Fibroblast of lung (primary cell): ENCODE measurements around the gene ADA. TPM values are rescaled to one million over a fixed set of nuclear protein-coding genes. Genes with fewer than 3 reads are reported as not detected.

Experiments
- DNase-seq, 2 donors: peaks; one replicate each; pipeline versions ENCODE4 v3.0.0 to v3.0.0-alpha.2; 2010; ENCODE audit warnings: low read depth in 2 of 2
- H2AFZ ChIP-seq: 2 replicates; pipeline ENCODE4 v1.5.1; 2012; ENCODE audit warnings: low read length, control low read depth, inconsistent platforms
- H3K27ac ChIP-seq: 2 replicates; pipeline ENCODE4 v1.5.1; 2011; ENCODE audit warnings: low read length, control low read depth; ENCODE audit not compliant: insufficient read depth
- H3K27me3 ChIP-seq: 2 replicates; pipeline ENCODE4 v1.5.1; 2011; ENCODE audit warnings: mild to moderate bottlenecking, low read length; ENCODE audit not compliant: control insufficient read depth, insufficient read depth
- H3K36me3 ChIP-seq: 2 replicates; pipeline ENCODE4 v1.5.1; 2011; ENCODE audit warnings: low read length; ENCODE audit not compliant: control insufficient read depth, insufficient read depth
- H3K4me1 ChIP-seq: 2 replicates; pipeline ENCODE4 v1.5.1; 2011; ENCODE audit warnings: low read length; ENCODE audit not compliant: control insufficient read depth, insufficient read depth; ENCODE audit errors: extremely low read depth
- H3K4me2 ChIP-seq: 2 replicates; pipeline ENCODE4 v1.5.1; 2011; ENCODE audit warnings: low read length, control low read depth; ENCODE audit not compliant: insufficient read depth; ENCODE audit errors: extremely low read depth
- H3K4me3 ChIP-seq, 4 experiments: fragments of 200-600 bp in 1 of 4; sonication (generic) in 1 of 4; replicated peaks in 1 of 4; 2 replicates each; pipeline ENCODE4 v1.5.1; 2011 to 2016; ENCODE audit warnings: low read length in 4 of 4, low read depth in 3 of 4, mild to moderate bottlenecking in 3 of 4, control low read depth in 2 of 4, inconsistent platforms in 1 of 4, mixed read lengths in 1 of 4; ENCODE audit not compliant: insufficient read depth in 1 of 4; ENCODE audit errors: control extremely low read depth in 1 of 4
- H3K79me2 ChIP-seq: 2 replicates; pipeline ENCODE4 v1.5.1; 2012; ENCODE audit warnings: mild to moderate bottlenecking, low read length, inconsistent platforms; ENCODE audit not compliant: control insufficient read depth, insufficient read depth
- H3K9ac ChIP-seq: 2 replicates; pipeline ENCODE4 v1.5.1; 2011; ENCODE audit warnings: mild to moderate bottlenecking, low read length, control low read depth; ENCODE audit not compliant: insufficient read depth
- H3K9me3 ChIP-seq: 2 replicates; pipeline ENCODE4 v1.5.1; 2012; ENCODE audit warnings: low read depth, low read length; ENCODE audit not compliant: control insufficient read depth, insufficient read depth
- H4K20me1 ChIP-seq: 2 replicates; pipeline ENCODE4 v1.5.1; 2011; ENCODE audit warnings: low read length; ENCODE audit not compliant: control insufficient read depth, insufficient read depth; ENCODE audit errors: extremely low read depth
- EZH2 ChIP-seq: IDR thresholded peaks from 2 replicates; pipeline ENCODE4 v1.5.1; 2012; ENCODE audit warnings: low read length, control low read depth, mild to moderate bottlenecking; ENCODE audit errors: missing control alignments
- polyA plus RNA-seq, 2 donors: library from polyadenylated mRNA; depleted of rRNA in 1 of 2; stranded (reverse) in 1 of 2; unstranded in 1 of 2; fragments of >200 nt; gene quantifications; 2 replicates each; pipeline ENCODE4 v1.2.1, GENCODE V29; 2011 to 2012; ENCODE audit warnings: missing spikeins in 1 of 2
- total RNA-seq: library from RNA; depleted of rRNA; stranded (reverse); fragments of >200 nt; gene quantifications from 2 replicates; pipeline ENCODE4 v1.2.1, GENCODE V29; 2014
- TF ChIP-seq, protein P1 (sequence below), 2 donors: IDR thresholded peaks in 1 of 2; conservative IDR thresholded peaks in 1 of 2; 1 replicate in 1 of 2; 2 replicates in 1 of 2; pipeline ENCODE4 v1.5.1; 2011 to 2012; ENCODE audit warnings: low read length in 2 of 2, control low read depth in 1 of 2, inconsistent platforms in 1 of 2, low read depth in 1 of 2, mild to moderate bottlenecking in 1 of 2

ADA gene
- total and polyA plus RNA-seq, 2 donors (not counting 1 experiment from before 2014, with no cell fraction given) = 5.4 to 21.9 TPM

DNA sequence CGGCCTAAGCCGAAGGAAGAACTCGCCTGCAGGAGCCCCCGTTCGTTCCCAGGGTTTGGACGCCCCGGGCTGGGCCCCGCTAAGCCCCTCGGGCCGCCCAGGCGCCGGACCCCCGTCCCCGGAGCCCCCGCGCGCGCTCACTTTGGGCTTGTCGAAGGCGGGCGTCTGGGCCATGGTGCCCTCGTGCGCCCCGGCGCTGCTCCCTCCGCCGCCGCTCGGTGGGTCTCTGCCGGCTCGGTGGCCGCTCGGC is 140 bp downstream of the ADA start:
- no peak for TF ChIP-seq EZH2
- TF ChIP-seq, protein P1, sequence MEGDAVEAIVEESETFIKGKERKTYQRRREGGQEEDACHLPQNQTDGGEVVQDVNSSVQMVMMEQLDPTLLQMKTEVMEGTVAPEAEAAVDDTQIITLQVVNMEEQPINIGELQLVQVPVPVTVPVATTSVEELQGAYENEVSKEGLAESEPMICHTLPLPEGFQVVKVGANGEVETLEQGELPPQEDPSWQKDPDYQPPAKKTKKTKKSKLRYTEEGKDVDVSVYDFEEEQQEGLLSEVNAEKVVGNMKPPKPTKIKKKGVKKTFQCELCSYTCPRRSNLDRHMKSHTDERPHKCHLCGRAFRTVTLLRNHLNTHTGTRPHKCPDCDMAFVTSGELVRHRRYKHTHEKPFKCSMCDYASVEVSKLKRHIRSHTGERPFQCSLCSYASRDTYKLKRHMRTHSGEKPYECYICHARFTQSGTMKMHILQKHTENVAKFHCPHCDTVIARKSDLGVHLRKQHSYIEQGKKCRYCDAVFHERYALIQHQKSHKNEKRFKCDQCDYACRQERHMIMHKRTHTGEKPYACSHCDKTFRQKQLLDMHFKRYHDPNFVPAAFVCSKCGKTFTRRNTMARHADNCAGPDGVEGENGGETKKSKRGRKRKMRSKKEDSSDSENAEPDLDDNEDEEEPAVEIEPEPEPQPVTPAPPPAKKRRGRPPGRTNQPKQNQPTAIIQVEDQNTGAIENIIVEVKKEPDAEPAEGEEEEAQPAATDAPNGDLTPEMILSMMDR (conservative IDR thresholded peaks at IDR 0.05 in 1 of 2, IDR thresholded peaks at IDR 0.05 in 1 of 2; ENCODE audit: low read depth in 1 of 2, low read length in 2 of 2) = no peak
- Histone ChIP-seq H3K4me3 (peak overlapping the region; percentile 38 to 76 (median 40)), H3K79me2 (no peaks in the 10 kb centered on the region), H2AFZ (no peak overlapping the region), H3K36me3 (no peaks in the 10 kb centered on the region), H3K27ac (no peak overlapping the region), H4K20me1 (no peaks in the 10 kb centered on the region), H3K9me3 (no peaks in the 10 kb centered on the region), H3K9ac (peak overlapping the region; percentile 32), H3K4me2 (peak overlapping the region; percentile 66), H3K27me3 (peaks cover 17% of the 10 kb centered on the region), H3K4me1 (peaks cover 6% of the 10 kb centered on the region)
- DNase-seq = no peak

DNA sequence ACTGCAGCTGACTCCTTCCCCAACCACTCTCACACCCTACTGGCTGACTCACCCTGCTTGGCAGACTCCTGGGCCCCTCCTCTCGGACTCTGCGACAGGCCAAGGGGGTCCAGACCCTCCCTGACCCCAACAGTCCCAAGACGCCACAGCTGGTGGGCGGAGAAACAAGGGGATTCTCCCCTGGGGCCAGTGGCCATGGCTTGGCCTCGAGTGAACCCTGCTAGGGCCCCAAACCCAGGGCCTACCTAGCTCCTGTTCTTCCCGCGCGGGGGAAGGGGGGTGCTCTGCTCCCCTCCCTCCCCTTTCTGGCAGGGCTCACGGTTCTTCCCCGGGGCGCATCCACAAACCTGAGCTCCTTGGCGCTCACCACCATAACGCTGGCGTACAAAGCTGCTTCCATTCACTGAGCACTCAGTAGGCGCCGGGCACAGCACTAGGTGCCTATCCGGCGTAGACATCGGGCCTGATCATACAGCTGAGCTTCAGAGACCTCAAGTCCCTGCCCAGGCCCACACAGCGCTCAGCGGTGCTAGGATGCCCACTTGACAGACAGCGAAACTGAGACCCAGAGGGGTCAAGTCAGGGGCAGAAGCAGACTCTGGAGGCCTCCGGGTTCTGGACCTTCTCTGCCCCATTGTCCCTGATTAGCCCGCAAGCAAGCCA is 597 bp downstream of the ADA start:
- Histone ChIP-seq H3K4me1 (peaks cover 8% of the 10 kb centered on the region), H3K27ac (no peak overlapping the region), H3K4me2 (peak overlapping the region; percentile 66), H3K27me3 (peaks cover 17% of the 10 kb centered on the region), H3K9ac (peak overlapping the region; percentile 32), H3K4me3 (peak overlapping the region; percentile 38 to 76 (median 40)), H3K9me3 (no peaks in the 10 kb centered on the region), H3K36me3 (no peaks in the 10 kb centered on the region), H2AFZ (no peak overlapping the region), H4K20me1 (no peaks in the 10 kb centered on the region), H3K79me2 (no peaks in the 10 kb centered on the region)
- no peak for DNase-seq
- TF ChIP-seq, protein P1 (conservative IDR thresholded peaks at IDR 0.05 in 1 of 2, IDR thresholded peaks at IDR 0.05 in 1 of 2; ENCODE audit: low read depth in 1 of 2, low read length in 2 of 2) = no peak
- no peak for TF ChIP-seq EZH2

DNA sequence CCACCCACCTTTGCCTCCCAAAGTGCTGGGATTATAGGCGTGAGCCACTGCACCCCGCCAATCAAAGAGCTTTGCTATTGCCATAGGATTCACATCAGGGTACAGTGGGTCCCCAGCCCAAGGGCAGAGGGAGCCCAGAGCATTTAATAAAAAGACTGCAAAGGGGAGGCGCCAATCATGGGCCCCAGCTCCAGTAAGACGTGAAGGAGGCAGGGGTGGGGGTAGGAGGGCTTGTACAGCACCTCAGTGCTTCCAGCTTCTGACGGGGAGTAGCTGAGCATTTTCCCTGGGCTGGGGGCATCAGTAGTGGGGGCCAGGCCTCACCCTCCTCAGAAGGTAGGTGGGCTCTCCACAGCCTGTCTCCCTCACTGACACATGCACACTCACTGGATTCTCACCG is 1.5 kb downstream of the ADA start:
- no peak for DNase-seq
- H3K4me2 ChIP-seq = no peak overlapping the region
- no peaks in the 10 kb centered on the region for H4K20me1 ChIP-seq
- H3K9me3 ChIP-seq = no peaks in the 10 kb centered on the region
- peaks cover 11% of the 10 kb centered on the region for H3K27me3 ChIP-seq
- no peaks in the 10 kb centered on the region for H3K36me3 ChIP-seq
- H3K9ac ChIP-seq = no peak overlapping the region
- H2AFZ ChIP-seq = no peak overlapping the region
- no peaks in the 10 kb centered on the region for H3K79me2 ChIP-seq
- peaks cover 8% of the 10 kb centered on the region for H3K4me1 ChIP-seq
- H3K4me3 ChIP-seq = no peak overlapping the region
- TF ChIP-seq EZH2 = no peak
- TF ChIP-seq, protein P1 (conservative IDR thresholded peaks at IDR 0.05 in 1 of 2, IDR thresholded peaks at IDR 0.05 in 1 of 2; ENCODE audit: low read depth in 1 of 2, low read length in 2 of 2) = no peak
- H3K27ac ChIP-seq = no peak overlapping the region
